Measurements from ENCODE around the gene MRPL44. TPM values are rescaled to one million over a fixed set of nuclear protein-coding genes. Genes with fewer than 3 reads are reported as not detected.

MRPL44 gene
- total and polyA plus RNA-seq, 8 donors = 0.87 to 80.8 (median 17.9) TPM

DNA sequence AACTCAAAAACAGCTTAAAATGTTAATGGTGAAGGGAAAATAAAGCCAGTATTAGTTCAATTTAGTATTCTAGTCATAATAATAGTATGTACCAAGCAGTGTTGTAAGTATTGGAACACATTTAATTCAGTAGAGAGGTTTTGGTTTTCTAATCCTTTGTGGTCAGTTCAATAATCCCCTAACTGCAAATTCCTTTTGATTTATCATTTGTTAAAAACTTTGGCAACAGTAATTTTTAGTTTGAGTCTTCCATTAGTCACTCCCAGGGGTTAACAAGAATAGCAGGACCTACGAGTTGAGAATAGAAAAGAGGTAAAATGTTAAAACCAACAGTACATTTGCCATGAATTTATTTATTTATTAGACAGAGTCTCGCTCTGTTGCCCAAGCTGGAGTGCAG lies 10.7 kb downstream of the MRPL44 start:
- TF ChIP-seq, protein P1, sequence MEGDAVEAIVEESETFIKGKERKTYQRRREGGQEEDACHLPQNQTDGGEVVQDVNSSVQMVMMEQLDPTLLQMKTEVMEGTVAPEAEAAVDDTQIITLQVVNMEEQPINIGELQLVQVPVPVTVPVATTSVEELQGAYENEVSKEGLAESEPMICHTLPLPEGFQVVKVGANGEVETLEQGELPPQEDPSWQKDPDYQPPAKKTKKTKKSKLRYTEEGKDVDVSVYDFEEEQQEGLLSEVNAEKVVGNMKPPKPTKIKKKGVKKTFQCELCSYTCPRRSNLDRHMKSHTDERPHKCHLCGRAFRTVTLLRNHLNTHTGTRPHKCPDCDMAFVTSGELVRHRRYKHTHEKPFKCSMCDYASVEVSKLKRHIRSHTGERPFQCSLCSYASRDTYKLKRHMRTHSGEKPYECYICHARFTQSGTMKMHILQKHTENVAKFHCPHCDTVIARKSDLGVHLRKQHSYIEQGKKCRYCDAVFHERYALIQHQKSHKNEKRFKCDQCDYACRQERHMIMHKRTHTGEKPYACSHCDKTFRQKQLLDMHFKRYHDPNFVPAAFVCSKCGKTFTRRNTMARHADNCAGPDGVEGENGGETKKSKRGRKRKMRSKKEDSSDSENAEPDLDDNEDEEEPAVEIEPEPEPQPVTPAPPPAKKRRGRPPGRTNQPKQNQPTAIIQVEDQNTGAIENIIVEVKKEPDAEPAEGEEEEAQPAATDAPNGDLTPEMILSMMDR (IDR thresholded peaks at IDR 0.05) = no peak
- TF ChIP-seq POLR2AphosphoS5 (IDR thresholded peaks at IDR 0.05) = no peak
- no peak for TF ChIP-seq EP300 (IDR thresholded peaks at IDR 0.05)
- no peak for TF ChIP-seq POLR2A (IDR thresholded peaks at IDR 0.05)
- H3K36me3 ChIP-seq = peaks cover 10 to 53% (median 48%) of the 10 kb centered on the region in 4 donors
- no peak overlapping the region for H3K27ac ChIP-seq
- intact Hi-C loops (cut with DNase I; ENCODE audit: low total_unique reads) = no loop called here
- 74 to 87% (median 86%) methylated on average over 2 of the region's 2 CpGs for WGBS, 5 donors
- no peaks in the 10 kb centered on the region for H3K9me3 ChIP-seq
- DNase-seq = no peak
- H3K27me3 ChIP-seq = no peaks in the 10 kb centered on the region
- peaks cover 0 to 21% (median 9%) of the 10 kb centered on the region in 4 donors for H3K4me1 ChIP-seq
- no peak overlapping the region for H3K4me3 ChIP-seq

DNA sequence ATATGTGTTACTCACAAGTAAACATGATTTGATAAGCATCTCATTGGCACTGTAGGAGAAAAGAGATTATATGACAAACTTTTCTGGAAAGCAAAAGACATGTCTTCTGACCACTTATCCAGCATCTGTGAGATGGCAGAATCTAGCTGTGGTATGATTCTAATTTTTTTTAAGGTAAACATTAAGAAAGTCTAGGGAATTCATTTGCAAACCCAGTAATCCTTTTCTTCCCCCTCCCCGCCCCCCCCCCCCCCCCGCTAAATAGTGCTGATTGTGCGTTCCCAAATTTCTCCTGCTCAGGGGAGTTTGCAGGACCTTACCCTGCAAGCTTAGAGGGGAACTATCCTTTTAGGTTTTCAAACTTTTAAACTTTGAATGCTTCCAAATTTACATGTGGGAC lies 12.1 kb downstream of the MRPL44 start:
- peaks cover 0 to 7% (median 3%) of the 10 kb centered on the region in 4 donors for H3K4me1 ChIP-seq
- TF ChIP-seq POLR2A (IDR thresholded peaks at IDR 0.05) = no peak
- no peak for TF ChIP-seq EP300 (IDR thresholded peaks at IDR 0.05)
- TF ChIP-seq, protein P1 (IDR thresholded peaks at IDR 0.05) = no peak
- TF ChIP-seq POLR2AphosphoS5 (IDR thresholded peaks at IDR 0.05) = no peak
- 17 to 69% (median 29%) methylated on average over 1 to 3 of the region's 3 CpGs for WGBS, 5 donors
- intact Hi-C loops (cut with DNase I; ENCODE audit: low total_unique reads) = no loop called here
- DNase-seq = no peak
- H3K9me3 ChIP-seq = no peaks in the 10 kb centered on the region
- H3K4me3 ChIP-seq = no peak overlapping the region
- no peak overlapping the region for H3K27ac ChIP-seq
- H3K27me3 ChIP-seq = no peaks in the 10 kb centered on the region
- peaks cover 10 to 44% (median 41%) of the 10 kb centered on the region in 4 donors for H3K36me3 ChIP-seq

DNA sequence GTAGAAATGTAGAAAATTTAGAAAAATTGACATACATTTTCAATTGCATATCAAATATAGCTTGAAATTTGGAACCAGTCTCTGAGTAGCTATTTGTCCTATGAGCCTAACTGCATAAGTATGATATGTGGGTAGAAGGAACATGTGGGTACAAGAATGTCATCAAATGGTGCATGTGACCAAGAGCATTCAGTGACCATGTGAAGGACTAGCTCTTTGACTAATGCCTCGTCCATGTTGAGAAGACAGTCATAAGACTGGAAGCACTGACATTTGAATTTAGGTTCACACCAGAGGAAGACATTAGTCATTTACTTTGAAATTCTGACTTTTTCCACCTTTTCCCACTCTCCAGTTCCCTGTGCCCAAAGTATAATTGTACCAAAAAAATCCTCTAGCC lies 12.6 kb downstream of the MRPL44 start:
- DNase-seq = no peak
- H3K27ac ChIP-seq = no peak overlapping the region
- H3K36me3 ChIP-seq = peaks cover 10 to 40% (median 36%) of the 10 kb centered on the region in 4 donors
- WGBS, 5 donors = 84 to 97% (median 88%) methylated on average over 1 of the region's 1 CpG
- H3K4me1 ChIP-seq = peaks cover 0 to 6% (median 2%) of the 10 kb centered on the region in 4 donors
- H3K4me3 ChIP-seq = no peak overlapping the region
- TF ChIP-seq POLR2AphosphoS5 (IDR thresholded peaks at IDR 0.05) (no peak), EP300 (IDR thresholded peaks at IDR 0.05) (no peak), POLR2A (IDR thresholded peaks at IDR 0.05) (no peak)
- TF ChIP-seq, protein P1 (IDR thresholded peaks at IDR 0.05) = no peak
- no peaks in the 10 kb centered on the region for H3K27me3 ChIP-seq
- intact Hi-C loops (cut with DNase I; ENCODE audit: low total_unique reads) = loop anchor here (5.0 kb wide), 1 partner anchor 317 kb away; no protein-coding TSS in a partner anchor
- H3K9me3 ChIP-seq = no peaks in the 10 kb centered on the region

DNA sequence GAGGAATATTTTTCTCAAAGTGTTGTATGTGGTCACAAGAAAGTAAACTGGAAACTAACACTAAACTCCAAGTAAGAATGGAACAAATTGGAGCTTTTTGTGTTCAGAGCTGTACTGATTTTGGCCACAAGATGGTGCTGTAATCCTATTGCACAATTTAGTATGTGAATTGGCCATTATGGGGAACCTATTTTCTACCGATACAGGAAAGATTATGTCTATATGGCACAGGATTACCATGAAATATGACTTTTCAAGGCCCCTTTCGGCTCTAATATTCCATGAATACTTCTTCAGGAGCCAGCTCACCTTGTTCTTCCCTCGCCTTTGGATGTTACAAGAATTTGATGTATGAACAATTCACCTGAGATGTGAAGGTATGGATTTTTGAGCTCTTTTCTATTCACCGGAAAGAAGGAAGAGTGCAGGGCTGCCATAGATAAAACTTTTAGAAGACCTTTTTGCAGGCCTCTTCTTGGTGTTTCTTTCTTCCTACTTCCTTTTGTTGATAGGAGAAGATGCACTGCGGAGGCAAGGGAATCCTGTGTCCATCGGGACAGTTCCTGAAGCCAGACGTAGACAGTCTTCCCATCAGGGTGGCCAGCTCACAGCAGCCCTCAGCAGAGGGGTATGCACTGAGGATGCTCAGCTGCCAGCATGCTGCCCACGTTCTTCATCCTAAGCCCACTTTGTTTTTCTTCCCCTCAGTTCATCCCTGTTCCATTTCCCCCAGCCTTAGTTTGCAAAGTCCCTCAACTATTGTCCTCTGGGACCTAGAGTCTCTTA lies 13.3 kb downstream of the MRPL44 start:
- no peaks in the 10 kb centered on the region for H3K27me3 ChIP-seq
- intact Hi-C loops (cut with DNase I; ENCODE audit: low total_unique reads) = loop anchor here (5.0 kb wide), 1 partner anchor 317 kb away; no protein-coding TSS in a partner anchor
- WGBS, 5 donors = 63 to 68% (median 65%) methylated on average over 8 of the region's 8 CpGs
- no peak overlapping the region for H3K4me3 ChIP-seq
- peaks cover 0 to 6% (median 2%) of the 10 kb centered on the region in 4 donors for H3K4me1 ChIP-seq
- peak; percentile 32 to 81 for DNase-seq
- TF ChIP-seq, protein P1 (IDR thresholded peaks at IDR 0.05) = peak in 5 of 7 experiments; percentile 79 to 87 (median 84)
- TF ChIP-seq POLR2A (IDR thresholded peaks at IDR 0.05) = no peak
- no peaks in the 10 kb centered on the region for H3K9me3 ChIP-seq
- no peak overlapping the region for H3K27ac ChIP-seq
- peaks cover 10 to 38% (median 32%) of the 10 kb centered on the region in 4 donors for H3K36me3 ChIP-seq

All from stomach (tissue), 9 donors.